CD14-positive monocyte (primary cell): ENCODE results near the gene SLC1A2. TPM values are rescaled to one million over a fixed set of nuclear protein-coding genes. Genes with fewer than 3 reads are reported as not detected.

Experiments used
- DNase-seq, 3 donors: peaks; one replicate each; pipeline ENCODE4 v3.0.0-alpha.2; 2011 to 2022
- H2AFZ ChIP-seq: 2 replicates; pipeline ENCODE4 v1.6.0; 2012; ENCODE audit warnings: mild to moderate bottlenecking, low read depth, low read length, inconsistent platforms; ENCODE audit not compliant: insufficient read depth, poor library complexity, severe bottlenecking
- H3K27ac ChIP-seq, 2 donors: 1 replicate in 1 of 2; 2 replicates in 1 of 2; pipeline ENCODE4 v1.5.1; 2012 to 2013; ENCODE audit warnings: low read length in 2 of 2, control low read depth in 1 of 2, inconsistent platforms in 1 of 2, low read depth in 1 of 2, mild to moderate bottlenecking in 1 of 2
- H3K27me3 ChIP-seq, 2 donors: one replicate each; pipeline versions ENCODE4 v1.6.0 to v1.6.1; 2011 to 2013; ENCODE audit warnings: low read length in 2 of 2; ENCODE audit not compliant: control insufficient read depth in 2 of 2, insufficient read depth in 2 of 2
- H3K36me3 ChIP-seq, 2 donors: replicated peaks in 1 of 2; 1 replicate in 1 of 2; 2 replicates in 1 of 2; pipeline versions ENCODE4 v1.5.1 to v1.6.1; 2012 to 2013; ENCODE audit warnings: low read length in 2 of 2, control low read depth in 1 of 2, inconsistent platforms in 1 of 2, mild to moderate bottlenecking in 1 of 2; ENCODE audit not compliant: insufficient read depth in 2 of 2, control insufficient read depth in 1 of 2
- H3K4me1 ChIP-seq, 2 donors: 1 replicate in 1 of 2; 2 replicates in 1 of 2; pipeline versions ENCODE4 v1.5.1 to v1.6.1; 2012 to 2013; ENCODE audit warnings: low read length in 2 of 2, control low read depth in 1 of 2, inconsistent platforms in 1 of 2, mild to moderate bottlenecking in 1 of 2, moderate library complexity in 1 of 2; ENCODE audit not compliant: insufficient read depth in 2 of 2, control insufficient read depth in 1 of 2
- H3K4me2 ChIP-seq: replicated peaks from 2 replicates; pipeline ENCODE3; 2012; ENCODE audit warnings: low read length, moderate library complexity, mild to moderate bottlenecking; ENCODE audit not compliant: poor library complexity, severe bottlenecking; ENCODE audit errors: extremely low read depth
- H3K4me3 ChIP-seq, 3 experiments: fragments of 200-600 bp in 1 of 3; sonication (generic) in 1 of 3; replicated peaks in 1 of 3; 1 replicate in 2 of 3; 2 replicates in 1 of 3; pipeline ENCODE4 v1.5.1; 2011 to 2013; ENCODE audit warnings: low read length in 3 of 3, mild to moderate bottlenecking in 3 of 3, control low read depth in 2 of 3, low read depth in 2 of 3, inconsistent platforms in 1 of 3, moderate library complexity in 1 of 3
- H3K79me2 ChIP-seq: 2 replicates; pipeline ENCODE4 v1.6.0; 2012; ENCODE audit warnings: mild to moderate bottlenecking, control low read depth, inconsistent platforms, low read length, moderate library complexity; ENCODE audit not compliant: insufficient read depth
- H3K9ac ChIP-seq: 2 replicates; pipeline ENCODE4 v1.6.0; 2017; ENCODE audit warnings: low read length, mild to moderate bottlenecking; ENCODE audit not compliant: insufficient read depth, poor library complexity, severe bottlenecking
- H3K9me3 ChIP-seq, 2 donors: replicated peaks in 1 of 2; 1 replicate in 1 of 2; 2 replicates in 1 of 2; pipeline versions ENCODE4 v1.5.1 to v1.6.1; 2012 to 2013; ENCODE audit warnings: low read length in 2 of 2, control low read depth in 1 of 2; ENCODE audit not compliant: control insufficient read depth in 1 of 2, insufficient read depth in 1 of 2
- H4K20me1 ChIP-seq: 2 replicates; pipeline ENCODE4 v1.6.0; 2012; ENCODE audit warnings: mild to moderate bottlenecking, low read length, control low read depth, moderate library complexity; ENCODE audit not compliant: insufficient read depth
- H3K27ac Mint-ChIP-seq, 7 donors: one replicate each; pipeline ENCODE4 v1.8.0; 2020; ENCODE audit warnings: mild to moderate bottlenecking in 7 of 7, mixed read lengths in 7 of 7, moderate library complexity in 6 of 7, inconsistent platforms in 2 of 7
- H3K27me3 Mint-ChIP-seq, 3 donors: one replicate each; pipeline ENCODE4 v1.8.0; 2021 to 2022; ENCODE audit warnings: low read depth in 3 of 3, mild to moderate bottlenecking in 3 of 3, mixed read lengths in 3 of 3, moderate library complexity in 3 of 3, inconsistent platforms in 1 of 3
- H3K36me3 Mint-ChIP-seq, 2 donors: one replicate each; pipeline ENCODE4 v1.8.0; 2020; ENCODE audit warnings: mixed read lengths in 2 of 2, inconsistent platforms in 1 of 2, mild to moderate bottlenecking in 1 of 2
- H3K4me1 Mint-ChIP-seq: one replicate; pipeline ENCODE4 v1.8.0; 2020; ENCODE audit warnings: mild to moderate bottlenecking, mixed read lengths
- H3K4me3 Mint-ChIP-seq, 2 donors: one replicate each; pipeline ENCODE4 v1.8.0; 2020; ENCODE audit warnings: mild to moderate bottlenecking in 2 of 2, mixed read lengths in 2 of 2, moderate library complexity in 1 of 2
- H3K9me3 Mint-ChIP-seq, 7 donors: one replicate each; pipeline ENCODE4 v1.8.0; 2020 to 2022; ENCODE audit warnings: mixed read lengths in 7 of 7, mild to moderate bottlenecking in 6 of 7, moderate library complexity in 6 of 7, inconsistent platforms in 2 of 7
- CTCF ChIP-seq: fragments of 200-600 bp; IDR thresholded peaks from one replicate; pipeline ENCODE4 v1.8.0; 2022; ENCODE audit warnings: antibody characterized with exemption, mild to moderate bottlenecking
- WGBS: methylation state at CpG from one replicate; pipeline ENCODE4 v1.1.5; 2013; ENCODE audit warnings: missing lambda C conversion rate; ENCODE audit not compliant: insufficient coverage; 5-methylcytosine and 5-hydroxymethylcytosine counted together
- intact Hi-C, 2 donors: fragments of 100-400 bp; cut with micrococcal nuclease; formaldehyde crosslinking; loops; one replicate each; pipeline versions ENCODE4 v1.15.0 to v1.15.1; 2023
- polyA plus RNA-seq, 3 donors: library from polyadenylated mRNA; depleted of rRNA in 1 of 3; unstranded in 2 of 3; stranded (reverse) in 1 of 3; fragments of 300-500 nt in 2 of 3; fragments of >200 nt in 1 of 3; fragmentation: Illumina TruSeq in 2 of 3; gene quantifications; 1 replicate in 2 of 3; 2 replicates in 1 of 3; pipeline ENCODE4 v1.2.3, GENCODE V29; 2012 to 2021

SLC1A2 gene
- polyA plus RNA-seq, 3 donors: 0.07 TPM; not detected in 2

- H4K20me1 ChIP-seq: no peaks in the 10 kb centered on the region
- no peak overlapping the region for H3K4me3 Mint-ChIP-seq
- no peaks in the 10 kb centered on the region for H3K79me2 ChIP-seq
- no CpG with 5 or more reads among the region's 3 CpGs for WGBS
- no peak for DNase-seq
- peaks cover 11 to 12% of the 10 kb centered on the region in 2 donors for H3K4me1 ChIP-seq
- H3K9me3 ChIP-seq: no peaks in the 10 kb centered on the region
- H3K36me3 Mint-ChIP-seq: no peaks in the 10 kb centered on the region
- no peak overlapping the region for H2AFZ ChIP-seq
- no peak overlapping the region for H3K4me3 ChIP-seq
- H3K27ac ChIP-seq: no peak overlapping the region
- no peak overlapping the region for H3K27ac Mint-ChIP-seq
- intact Hi-C loops: no loop called here
- H3K9ac ChIP-seq: no peak overlapping the region
- peaks cover 0 to 3% (median 0%) of the 10 kb centered on the region in 7 donors for H3K9me3 Mint-ChIP-seq
- TF ChIP-seq CTCF: no peak
- peaks cover 17% of the 10 kb centered on the region for H3K4me1 Mint-ChIP-seq
- H3K27me3 ChIP-seq: no peaks in the 10 kb centered on the region
- H3K36me3 ChIP-seq: no peaks in the 10 kb centered on the region
- H3K4me2 ChIP-seq: no peak overlapping the region
- peaks cover 0 to 2% (median 0%) of the 10 kb centered on the region in 3 donors for H3K27me3 Mint-ChIP-seq
Measured at GRCh38 chr11:35326266-35326879, 93.0 kb downstream of the SLC1A2 start.

- peaks cover 0 to 3% (median 0%) of the 10 kb centered on the region in 7 donors for H3K9me3 Mint-ChIP-seq
- Histone ChIP-seq H3K4me2 (no peak overlapping the region), H2AFZ (no peak overlapping the region), H3K9me3 (no peaks in the 10 kb centered on the region), H3K79me2 (no peaks in the 10 kb centered on the region), H3K27me3 (no peaks in the 10 kb centered on the region), H3K4me3 (no peak overlapping the region), H3K27ac (no peak overlapping the region), H3K4me1 (no peaks in the 10 kb centered on the region), H3K9ac (no peak overlapping the region), H3K36me3 (no peaks in the 10 kb centered on the region), H4K20me1 (no peaks in the 10 kb centered on the region)
- H3K36me3 Mint-ChIP-seq: no peaks in the 10 kb centered on the region
- intact Hi-C loops: no loop called here
- TF ChIP-seq CTCF: no peak
- 100% methylated on average over 2 of the region's 3 CpGs for WGBS
- no peak overlapping the region for H3K4me3 Mint-ChIP-seq
- H3K4me1 Mint-ChIP-seq: peaks cover 5% of the 10 kb centered on the region
- H3K27ac Mint-ChIP-seq: no peak overlapping the region
- H3K27me3 Mint-ChIP-seq: peaks cover 0 to 2% (median 1%) of the 10 kb centered on the region in 3 donors
- no peak for DNase-seq
Measured at GRCh38 chr11:35324981-35325380, 94.4 kb downstream of the SLC1A2 start.
